ENCODE results near the gene PAX7. TPM values are rescaled to one million over a fixed set of nuclear protein-coding genes. Genes with fewer than 3 reads are reported as not detected.
"Not testable (repeated sequence)": the region's sequence is repeated elsewhere in the genome, so short reads cannot be mapped to it uniquely, and the experiment has no call there.

Gene PAX7
- total RNA-seq, 1 donor from 2014 or later: 1.4 TPM

DNA sequence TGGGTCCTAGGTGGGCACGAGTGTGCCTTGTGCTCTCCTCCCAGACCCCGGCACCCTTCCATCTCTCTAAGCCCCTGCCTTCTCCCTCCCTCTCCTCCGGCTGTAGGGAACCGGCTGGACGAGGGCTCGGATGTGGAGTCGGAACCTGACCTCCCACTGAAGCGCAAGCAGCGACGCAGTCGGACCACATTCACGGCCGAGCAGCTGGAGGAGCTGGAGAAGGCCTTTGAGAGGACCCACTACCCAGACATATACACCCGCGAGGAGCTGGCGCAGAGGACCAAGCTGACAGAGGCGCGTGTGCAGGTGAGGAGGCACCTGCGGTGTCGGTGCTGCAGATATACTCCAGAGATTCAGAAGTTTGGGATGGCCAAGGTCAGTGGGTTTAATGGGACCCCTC lies 61.0 kb downstream of the PAX7 start:
- TF ChIP-seq, protein P1, sequence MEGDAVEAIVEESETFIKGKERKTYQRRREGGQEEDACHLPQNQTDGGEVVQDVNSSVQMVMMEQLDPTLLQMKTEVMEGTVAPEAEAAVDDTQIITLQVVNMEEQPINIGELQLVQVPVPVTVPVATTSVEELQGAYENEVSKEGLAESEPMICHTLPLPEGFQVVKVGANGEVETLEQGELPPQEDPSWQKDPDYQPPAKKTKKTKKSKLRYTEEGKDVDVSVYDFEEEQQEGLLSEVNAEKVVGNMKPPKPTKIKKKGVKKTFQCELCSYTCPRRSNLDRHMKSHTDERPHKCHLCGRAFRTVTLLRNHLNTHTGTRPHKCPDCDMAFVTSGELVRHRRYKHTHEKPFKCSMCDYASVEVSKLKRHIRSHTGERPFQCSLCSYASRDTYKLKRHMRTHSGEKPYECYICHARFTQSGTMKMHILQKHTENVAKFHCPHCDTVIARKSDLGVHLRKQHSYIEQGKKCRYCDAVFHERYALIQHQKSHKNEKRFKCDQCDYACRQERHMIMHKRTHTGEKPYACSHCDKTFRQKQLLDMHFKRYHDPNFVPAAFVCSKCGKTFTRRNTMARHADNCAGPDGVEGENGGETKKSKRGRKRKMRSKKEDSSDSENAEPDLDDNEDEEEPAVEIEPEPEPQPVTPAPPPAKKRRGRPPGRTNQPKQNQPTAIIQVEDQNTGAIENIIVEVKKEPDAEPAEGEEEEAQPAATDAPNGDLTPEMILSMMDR (IDR thresholded peaks at IDR 0.05; ENCODE audit: unreplicated experiment): no peak
- Mint-ChIP-seq H3K36me3 (ENCODE audit: low read depth, unreplicated experiment) (no peaks in the 10 kb centered on the region), H3K27ac (ENCODE audit: unreplicated experiment) (no peak overlapping the region), H3K27me3 (ENCODE audit: unreplicated experiment) (peaks cover 13% of the 10 kb centered on the region), H3K4me1 (ENCODE audit: unreplicated experiment) (peaks cover 2% of the 10 kb centered on the region), H3K9me3 (ENCODE audit: unreplicated experiment) (no peaks in the 10 kb centered on the region), H3K4me3 (ENCODE audit: unreplicated experiment) (no peak overlapping the region)
- no peak for DNase-seq (ENCODE audit: low spot score)

DNA sequence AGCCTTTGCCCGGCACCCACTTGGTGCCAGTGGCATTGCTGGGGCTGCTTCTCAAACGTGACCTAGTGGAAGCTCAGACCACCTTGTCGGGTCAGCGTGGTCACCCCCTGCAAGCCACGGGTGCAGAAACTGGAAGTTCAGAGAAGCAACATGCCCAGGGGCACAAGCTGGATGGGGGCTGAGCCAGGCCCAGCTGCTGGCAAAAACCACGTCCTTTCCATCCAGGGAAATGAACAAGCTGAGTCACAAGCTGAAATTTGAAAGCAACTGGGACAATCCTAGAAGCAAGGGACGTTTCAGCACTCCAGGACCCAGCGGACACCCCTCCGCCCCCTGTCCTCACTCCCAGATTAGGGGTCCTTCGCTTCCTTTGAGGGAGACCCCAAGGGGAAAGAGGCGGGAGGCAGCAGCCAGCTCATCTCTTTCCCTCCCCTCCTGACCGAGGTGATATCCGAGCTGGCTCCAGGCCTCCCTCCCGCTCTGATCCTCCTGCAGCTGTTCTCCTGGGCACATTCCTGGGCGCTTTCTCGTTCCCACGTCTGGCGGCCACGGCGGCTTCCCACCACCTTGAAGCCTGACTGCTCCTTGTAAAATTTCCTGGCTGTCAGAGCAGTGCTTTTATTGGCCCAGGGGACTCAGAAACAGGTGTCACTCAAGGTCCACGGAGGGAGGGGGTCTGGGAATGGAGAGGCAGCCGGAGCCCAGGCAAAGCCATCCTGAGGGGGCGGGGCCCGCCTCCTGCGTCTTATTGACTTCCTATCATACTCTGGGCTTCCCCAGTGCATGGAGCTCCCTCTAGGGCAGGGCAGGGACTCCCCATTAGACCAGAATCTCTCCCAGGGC lies 62.8 kb downstream of the PAX7 start:
- TF ChIP-seq, protein P1 (IDR thresholded peaks at IDR 0.05; ENCODE audit: unreplicated experiment): no peak
- H3K27ac Mint-ChIP-seq (ENCODE audit: unreplicated experiment): no peak overlapping the region
- H3K4me3 Mint-ChIP-seq (ENCODE audit: unreplicated experiment): no peak overlapping the region
- peaks cover 13% of the 10 kb centered on the region for H3K27me3 Mint-ChIP-seq (ENCODE audit: unreplicated experiment)
- peaks cover 2% of the 10 kb centered on the region for H3K4me1 Mint-ChIP-seq (ENCODE audit: unreplicated experiment)
- no peaks in the 10 kb centered on the region for H3K9me3 Mint-ChIP-seq (ENCODE audit: unreplicated experiment)
- peak; percentile 34 for DNase-seq (ENCODE audit: low spot score)
- no peaks in the 10 kb centered on the region for H3K36me3 Mint-ChIP-seq (ENCODE audit: low read depth, unreplicated experiment)

DNA sequence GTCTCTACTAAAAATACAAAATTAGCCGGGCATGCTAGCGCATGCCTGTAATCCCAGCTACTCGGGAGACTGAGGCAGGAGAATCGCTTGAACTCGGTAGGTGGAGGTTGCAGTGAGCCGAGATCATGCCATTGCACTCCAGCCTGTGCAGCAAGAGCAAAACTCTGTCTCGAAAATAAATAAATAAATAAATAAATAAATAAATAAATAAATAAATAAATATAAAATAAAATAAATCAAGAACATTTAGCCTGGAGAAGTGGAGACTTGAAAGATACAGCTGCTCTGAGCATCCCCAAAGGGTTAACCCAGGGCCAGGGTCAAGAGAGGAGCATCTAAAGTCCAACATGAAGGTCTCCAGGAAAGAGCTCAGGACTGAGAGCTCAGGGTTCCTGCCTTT lies 63.6 kb downstream of the PAX7 start:
- H3K4me1 Mint-ChIP-seq (ENCODE audit: unreplicated experiment); H3K36me3 Mint-ChIP-seq (ENCODE audit: low read depth, unreplicated experiment); H3K4me3 Mint-ChIP-seq (ENCODE audit: unreplicated experiment); DNase-seq (ENCODE audit: low spot score); H3K27ac Mint-ChIP-seq (ENCODE audit: unreplicated experiment); H3K9me3 Mint-ChIP-seq (ENCODE audit: unreplicated experiment): not testable (repeated sequence)
- H3K27me3 Mint-ChIP-seq (ENCODE audit: unreplicated experiment): peaks cover 13% of the 10 kb centered on the region

DNA sequence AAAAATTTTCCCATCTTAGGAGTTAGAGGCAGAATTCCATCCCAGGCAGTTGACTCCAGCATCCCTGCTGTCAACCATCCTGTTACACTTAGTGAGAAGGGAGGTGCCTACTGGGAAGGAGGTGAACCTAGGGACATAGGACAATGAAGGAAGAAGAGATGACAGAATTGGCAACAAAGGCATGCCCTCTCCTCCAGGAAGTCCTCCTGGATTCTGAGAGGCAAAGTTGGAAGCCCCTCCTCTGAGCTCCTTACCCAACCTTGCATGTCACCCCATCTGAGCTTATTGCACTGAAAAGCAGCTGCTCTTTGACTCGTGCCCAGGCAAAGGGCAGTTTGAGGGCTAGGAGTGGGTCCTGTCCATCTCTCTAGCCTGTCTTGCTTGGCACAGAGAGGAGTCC lies 66.9 kb downstream of the PAX7 start:
- H3K36me3 Mint-ChIP-seq (ENCODE audit: low read depth, unreplicated experiment): no peaks in the 10 kb centered on the region
- no peak overlapping the region for H3K4me3 Mint-ChIP-seq (ENCODE audit: unreplicated experiment)
- no peaks in the 10 kb centered on the region for H3K9me3 Mint-ChIP-seq (ENCODE audit: unreplicated experiment)
- no peaks in the 10 kb centered on the region for H3K4me1 Mint-ChIP-seq (ENCODE audit: unreplicated experiment)
- peaks cover 7% of the 10 kb centered on the region for H3K27me3 Mint-ChIP-seq (ENCODE audit: unreplicated experiment)
- TF ChIP-seq, protein P1 (IDR thresholded peaks at IDR 0.05; ENCODE audit: unreplicated experiment): no peak
- no peak for DNase-seq (ENCODE audit: low spot score)
- H3K27ac Mint-ChIP-seq (ENCODE audit: unreplicated experiment): no peak overlapping the region

DNA sequence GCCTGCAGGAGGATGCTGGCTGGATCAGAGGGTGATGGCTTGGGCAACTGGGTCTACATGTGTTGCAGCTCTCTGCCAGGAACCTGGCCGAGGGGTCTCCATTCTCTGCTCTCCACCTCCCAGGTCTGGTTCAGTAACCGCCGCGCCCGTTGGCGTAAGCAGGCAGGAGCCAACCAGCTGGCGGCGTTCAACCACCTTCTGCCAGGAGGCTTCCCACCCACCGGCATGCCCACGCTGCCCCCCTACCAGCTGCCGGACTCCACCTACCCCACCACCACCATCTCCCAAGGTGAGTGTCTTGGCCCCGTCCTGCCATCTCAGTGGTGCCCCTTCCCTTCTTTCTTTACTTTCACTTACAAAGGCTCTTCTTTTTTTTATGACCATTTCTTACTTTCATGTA lies 69.9 kb downstream of the PAX7 start:
- no peak overlapping the region for H3K27ac Mint-ChIP-seq (ENCODE audit: unreplicated experiment)
- no peak for DNase-seq (ENCODE audit: low spot score)
- peaks cover 2% of the 10 kb centered on the region for H3K27me3 Mint-ChIP-seq (ENCODE audit: unreplicated experiment)
- H3K9me3 Mint-ChIP-seq (ENCODE audit: unreplicated experiment): no peaks in the 10 kb centered on the region
- H3K36me3 Mint-ChIP-seq (ENCODE audit: low read depth, unreplicated experiment): no peaks in the 10 kb centered on the region
- TF ChIP-seq, protein P1 (IDR thresholded peaks at IDR 0.05; ENCODE audit: unreplicated experiment): no peak
- H3K4me3 Mint-ChIP-seq (ENCODE audit: unreplicated experiment): no peak overlapping the region
- H3K4me1 Mint-ChIP-seq (ENCODE audit: unreplicated experiment): no peaks in the 10 kb centered on the region
